ENCODE results near the gene WDHD1.
A peak's percentile ranks its signal among the peaks of the same experiment; 100 is the strongest.
"Not testable (repeated sequence)": the region's sequence is repeated elsewhere in the genome, so short reads cannot be mapped to it uniquely, and the experiment has no call there.

The WDHD1 gene, protein sequence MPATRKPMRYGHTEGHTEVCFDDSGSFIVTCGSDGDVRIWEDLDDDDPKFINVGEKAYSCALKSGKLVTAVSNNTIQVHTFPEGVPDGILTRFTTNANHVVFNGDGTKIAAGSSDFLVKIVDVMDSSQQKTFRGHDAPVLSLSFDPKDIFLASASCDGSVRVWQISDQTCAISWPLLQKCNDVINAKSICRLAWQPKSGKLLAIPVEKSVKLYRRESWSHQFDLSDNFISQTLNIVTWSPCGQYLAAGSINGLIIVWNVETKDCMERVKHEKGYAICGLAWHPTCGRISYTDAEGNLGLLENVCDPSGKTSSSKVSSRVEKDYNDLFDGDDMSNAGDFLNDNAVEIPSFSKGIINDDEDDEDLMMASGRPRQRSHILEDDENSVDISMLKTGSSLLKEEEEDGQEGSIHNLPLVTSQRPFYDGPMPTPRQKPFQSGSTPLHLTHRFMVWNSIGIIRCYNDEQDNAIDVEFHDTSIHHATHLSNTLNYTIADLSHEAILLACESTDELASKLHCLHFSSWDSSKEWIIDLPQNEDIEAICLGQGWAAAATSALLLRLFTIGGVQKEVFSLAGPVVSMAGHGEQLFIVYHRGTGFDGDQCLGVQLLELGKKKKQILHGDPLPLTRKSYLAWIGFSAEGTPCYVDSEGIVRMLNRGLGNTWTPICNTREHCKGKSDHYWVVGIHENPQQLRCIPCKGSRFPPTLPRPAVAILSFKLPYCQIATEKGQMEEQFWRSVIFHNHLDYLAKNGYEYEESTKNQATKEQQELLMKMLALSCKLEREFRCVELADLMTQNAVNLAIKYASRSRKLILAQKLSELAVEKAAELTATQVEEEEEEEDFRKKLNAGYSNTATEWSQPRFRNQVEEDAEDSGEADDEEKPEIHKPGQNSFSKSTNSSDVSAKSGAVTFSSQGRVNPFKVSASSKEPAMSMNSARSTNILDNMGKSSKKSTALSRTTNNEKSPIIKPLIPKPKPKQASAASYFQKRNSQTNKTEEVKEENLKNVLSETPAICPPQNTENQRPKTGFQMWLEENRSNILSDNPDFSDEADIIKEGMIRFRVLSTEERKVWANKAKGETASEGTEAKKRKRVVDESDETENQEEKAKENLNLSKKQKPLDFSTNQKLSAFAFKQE

DNA sequence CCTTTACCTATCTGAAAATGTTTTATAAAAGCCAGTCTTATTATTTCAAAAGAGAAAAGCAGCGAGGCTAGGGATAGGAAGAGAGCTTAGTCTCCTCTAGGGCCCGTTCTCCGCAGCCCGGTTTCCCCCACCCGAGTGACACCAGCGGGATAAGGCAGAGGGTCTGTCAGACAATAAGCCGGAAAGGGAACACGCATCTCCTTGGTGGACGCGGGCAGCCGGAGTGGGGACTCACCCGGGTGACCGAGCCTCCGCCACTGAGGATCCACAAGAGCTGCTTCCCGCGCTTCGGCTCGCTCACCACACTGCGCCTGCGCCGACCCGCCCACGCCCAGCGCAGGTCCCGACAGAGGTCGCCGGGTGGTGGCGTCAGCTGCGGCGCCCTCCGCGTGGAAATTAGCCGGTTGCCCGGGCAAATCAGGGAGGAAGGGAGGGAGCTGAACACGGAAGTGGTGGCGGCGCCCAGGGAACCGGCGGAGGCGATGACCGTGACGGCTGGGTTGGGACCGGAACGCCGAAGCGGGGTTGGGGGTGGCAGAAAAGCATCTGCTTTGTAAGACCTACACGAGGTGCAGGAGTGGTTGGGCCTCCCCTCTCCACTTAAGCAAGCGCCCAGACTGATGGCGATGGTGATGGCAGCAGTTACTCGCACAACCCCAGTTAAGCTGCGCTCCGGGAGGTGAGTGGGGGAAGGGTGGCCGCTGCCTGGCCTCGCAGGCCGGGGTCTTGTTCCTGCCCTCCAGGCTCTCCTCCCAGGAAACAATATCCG lies at the start of gene WDHD1, which contains the start of gene SOCS4:
WDHD1 (minus strand) TSS at position 307 of the 769 bp plus-strand sequence. CDS start 312 bp downstream, outside the sequence.
SOCS4 (plus strand) TSS at position 444 of the 769 bp plus-strand sequence. CDS start 15,806 bp downstream, outside the sequence.
- peak; percentile 95 to 99 for DNase-seq

GRCh38 chr14:55075628-55076175 lies 48.8 kb upstream of the WDHD1 start:
- no peak for DNase-seq

DNA sequence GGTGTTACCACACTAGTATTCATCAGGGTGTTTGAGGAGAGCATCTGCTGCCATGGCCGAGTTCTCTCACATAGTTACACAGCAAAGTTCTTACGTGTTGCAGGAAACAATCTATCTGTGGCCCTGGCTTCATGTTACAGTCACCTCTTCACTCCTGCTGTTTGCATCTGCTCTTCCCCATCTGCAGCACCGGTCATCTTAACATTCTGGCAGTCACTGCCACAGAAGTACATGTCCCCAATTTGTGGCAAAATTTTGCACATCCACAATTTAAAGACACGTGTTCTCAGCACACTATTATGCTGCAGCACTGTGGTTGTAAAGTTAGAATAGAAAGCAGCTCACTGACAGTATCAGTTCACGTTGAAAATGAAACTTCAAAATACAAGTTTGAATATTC lies 47.8 kb upstream of the WDHD1 start:
- no peak for DNase-seq

DNA sequence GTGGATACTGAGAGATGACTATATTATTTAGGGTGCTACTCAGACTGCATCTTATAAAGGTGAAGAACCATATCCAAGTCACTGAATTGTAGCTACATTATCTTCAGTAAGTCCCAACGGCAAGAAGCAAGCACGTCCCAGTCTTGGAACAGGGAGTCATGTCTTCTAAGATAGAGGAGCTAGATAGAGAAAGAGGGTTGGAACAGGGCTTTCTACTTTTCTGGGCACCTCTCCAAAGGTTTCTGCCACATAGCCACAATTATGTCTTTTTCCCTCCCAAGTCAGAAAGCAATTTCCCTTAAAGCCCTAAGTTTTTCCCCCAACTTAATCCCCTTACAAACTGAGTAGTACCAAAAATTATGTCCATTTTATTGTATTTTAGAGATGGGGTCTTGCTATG lies 47.0 kb upstream of the WDHD1 start:
- no peak for DNase-seq

- DNase-seq: peak in 1 of 2 experiments; percentile 5
These were observed 45.2 kb upstream of the WDHD1 start for GRCh38 chr14:55071870-55072640.

GRCh38 chr14:55070981-55071411 lies 44.1 kb upstream of the WDHD1 start:
- no peak for DNase-seq

DNA sequence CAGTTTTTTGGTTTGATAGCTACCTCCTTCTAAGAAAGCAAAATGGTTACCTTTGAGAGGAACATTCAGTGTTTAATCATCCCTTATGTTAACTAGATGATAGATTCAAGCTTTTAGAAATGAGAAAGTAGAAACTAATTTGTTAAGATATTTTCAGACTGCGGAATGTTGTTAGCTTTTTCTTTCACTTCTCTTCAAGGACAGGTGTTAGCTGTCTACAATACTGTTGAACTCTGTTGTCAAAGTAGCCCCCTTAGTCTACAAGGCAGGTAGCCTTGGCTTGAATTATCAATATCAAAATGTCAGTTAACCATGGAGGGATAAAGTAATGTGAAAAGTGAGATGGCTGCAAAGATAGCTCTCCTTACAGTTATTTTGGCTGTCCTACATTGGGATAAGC lies 39.3 kb upstream of the WDHD1 start:
- DNase-seq: no peak

DNA sequence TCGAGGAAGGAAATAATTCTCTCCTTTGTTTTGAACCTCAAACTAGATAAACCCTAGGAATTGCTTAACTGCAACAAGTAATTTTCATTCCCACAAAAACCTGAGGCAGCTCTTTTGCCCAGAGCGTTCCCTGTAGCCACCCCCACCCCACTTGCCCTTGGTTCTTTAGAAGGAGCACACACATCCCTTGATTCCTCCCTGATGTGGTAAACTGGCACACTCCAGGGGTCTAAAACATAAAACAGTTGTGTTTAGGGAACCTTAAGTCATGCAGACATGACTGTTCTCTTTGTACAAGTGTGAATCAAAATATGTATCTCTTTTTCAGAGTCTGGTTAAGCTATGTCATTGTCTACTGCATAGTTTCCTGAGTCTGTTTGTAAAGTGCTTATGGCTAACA lies 38.5 kb upstream of the WDHD1 start:
- no peak for DNase-seq

DNA sequence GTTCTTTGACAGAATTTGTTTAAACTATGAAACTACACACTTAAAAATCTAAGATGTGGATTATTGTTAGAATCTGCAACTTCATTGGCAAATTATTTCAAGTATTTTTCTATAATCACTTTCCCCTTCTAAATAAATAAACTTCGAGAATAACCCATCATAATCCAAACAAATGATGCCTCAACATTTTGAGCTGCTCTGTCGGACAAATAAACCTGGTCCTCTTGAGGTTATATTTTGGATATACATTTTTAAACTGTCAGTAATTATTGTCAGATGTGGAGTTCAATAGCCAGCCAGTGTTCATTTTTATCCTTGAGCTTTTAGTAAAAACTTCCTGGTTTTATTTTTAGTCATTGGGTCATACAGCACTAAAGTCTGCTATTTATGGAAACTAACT lies 38.0 kb upstream of the WDHD1 start:
- DNase-seq: not testable (repeated sequence)

DNA sequence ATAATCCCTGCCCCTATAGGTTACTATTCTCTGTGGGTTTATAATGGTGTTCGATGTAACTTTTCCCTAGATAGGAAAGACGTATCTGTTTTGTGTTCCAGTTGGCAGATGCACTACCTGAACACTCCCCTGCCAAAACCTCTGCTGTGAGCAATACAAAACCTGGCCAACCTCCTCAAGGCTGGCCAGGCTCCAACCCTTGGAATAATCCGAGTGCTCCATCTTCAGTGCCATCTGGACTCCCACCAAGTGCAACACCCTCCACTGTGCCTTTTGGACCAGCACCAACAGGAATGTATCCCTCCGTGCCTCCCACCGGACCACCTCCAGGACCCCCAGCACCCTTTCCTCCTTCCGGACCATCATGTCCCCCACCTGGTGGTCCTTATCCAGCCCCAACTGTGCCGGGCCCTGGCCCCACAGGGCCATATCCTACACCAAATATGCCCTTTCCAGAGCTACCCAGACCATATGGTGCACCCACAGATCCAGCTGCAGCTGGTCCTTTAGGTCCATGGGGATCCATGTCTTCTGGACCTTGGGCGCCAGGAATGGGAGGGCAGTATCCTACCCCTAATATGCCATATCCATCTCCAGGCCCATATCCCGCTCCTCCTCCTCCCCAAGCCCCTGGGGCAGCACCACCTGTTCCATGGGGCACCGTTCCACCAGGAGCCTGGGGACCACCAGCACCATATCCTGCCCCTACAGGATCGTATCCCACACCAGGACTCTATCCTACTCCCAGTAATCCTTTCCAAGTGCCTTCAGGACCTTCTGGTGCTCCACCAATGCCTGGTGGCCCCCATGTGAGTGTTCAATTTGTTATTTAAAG lies 35.8 kb upstream of the WDHD1 start:
- DNase-seq: no peak

DNA sequence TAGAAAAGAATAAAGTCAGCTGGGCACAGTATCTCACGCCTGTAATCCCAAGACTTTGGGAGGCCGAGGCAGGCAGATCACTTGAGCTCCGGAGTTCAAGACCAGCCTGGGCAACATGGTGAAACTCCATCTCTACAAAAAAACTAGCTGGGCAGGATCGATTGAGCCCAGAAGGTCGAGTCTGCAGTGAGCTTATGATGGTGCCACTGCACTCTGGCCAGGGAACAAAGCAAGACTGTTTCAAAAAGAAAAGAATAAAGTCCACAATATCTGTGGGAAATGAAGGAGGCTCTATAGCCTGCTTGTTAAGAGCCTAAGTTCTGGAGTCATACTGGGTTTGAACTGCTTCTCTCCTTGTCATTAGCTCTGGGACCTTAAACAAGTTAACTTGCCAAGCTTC lies 32.4 kb upstream of the WDHD1 start:
- DNase-seq: no peak

DNA sequence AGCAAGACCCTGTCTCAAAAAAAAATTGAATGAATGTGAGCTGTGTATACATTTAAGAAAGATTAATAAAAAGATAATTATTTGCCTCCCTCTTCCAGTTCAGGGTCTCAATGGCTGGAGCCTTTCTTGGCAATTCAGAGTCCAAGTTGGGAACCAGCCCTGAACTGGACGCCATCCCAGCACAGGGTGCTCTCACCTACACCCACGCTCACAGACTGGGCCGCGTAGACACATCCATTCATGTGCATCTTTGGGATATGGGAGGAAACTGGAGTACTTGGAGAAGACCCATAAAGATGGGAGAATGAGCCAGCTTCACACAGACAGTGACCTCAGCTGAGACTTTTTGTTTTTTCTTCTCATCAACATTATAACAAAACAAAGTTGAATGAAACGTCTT lies 31.0 kb upstream of the WDHD1 start:
- no peak for DNase-seq

- DNase-seq: no peak
These were observed 27.2 kb upstream of the WDHD1 start for GRCh38 chr14:55054098-55054497.

- no peak for DNase-seq
These were observed 26.6 kb upstream of the WDHD1 start for GRCh38 chr14:55053500-55053899.

DNA sequence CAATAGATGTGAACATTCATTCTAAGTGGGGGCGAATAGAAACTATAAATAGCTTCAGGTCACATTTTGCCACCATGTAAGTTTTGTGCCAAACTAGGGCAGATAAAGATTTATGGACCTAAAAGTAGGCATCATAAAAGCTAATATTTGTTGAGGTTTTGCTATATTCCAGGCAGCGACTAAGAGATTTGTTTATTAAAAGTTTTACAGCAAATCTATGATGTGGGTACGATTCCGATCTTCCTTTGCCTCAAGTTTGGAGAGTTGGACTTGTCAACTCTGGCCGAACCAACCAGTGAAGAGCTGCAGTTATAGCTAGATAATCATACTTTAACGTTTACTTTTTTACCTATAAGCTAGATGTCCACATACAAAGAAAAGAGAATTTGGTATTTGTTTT lies 26.1 kb upstream of the WDHD1 start:
- DNase-seq: no peak

- no peak for DNase-seq
These were observed 25.5 kb upstream of the WDHD1 start for GRCh38 chr14:55052269-55052930.

DNA sequence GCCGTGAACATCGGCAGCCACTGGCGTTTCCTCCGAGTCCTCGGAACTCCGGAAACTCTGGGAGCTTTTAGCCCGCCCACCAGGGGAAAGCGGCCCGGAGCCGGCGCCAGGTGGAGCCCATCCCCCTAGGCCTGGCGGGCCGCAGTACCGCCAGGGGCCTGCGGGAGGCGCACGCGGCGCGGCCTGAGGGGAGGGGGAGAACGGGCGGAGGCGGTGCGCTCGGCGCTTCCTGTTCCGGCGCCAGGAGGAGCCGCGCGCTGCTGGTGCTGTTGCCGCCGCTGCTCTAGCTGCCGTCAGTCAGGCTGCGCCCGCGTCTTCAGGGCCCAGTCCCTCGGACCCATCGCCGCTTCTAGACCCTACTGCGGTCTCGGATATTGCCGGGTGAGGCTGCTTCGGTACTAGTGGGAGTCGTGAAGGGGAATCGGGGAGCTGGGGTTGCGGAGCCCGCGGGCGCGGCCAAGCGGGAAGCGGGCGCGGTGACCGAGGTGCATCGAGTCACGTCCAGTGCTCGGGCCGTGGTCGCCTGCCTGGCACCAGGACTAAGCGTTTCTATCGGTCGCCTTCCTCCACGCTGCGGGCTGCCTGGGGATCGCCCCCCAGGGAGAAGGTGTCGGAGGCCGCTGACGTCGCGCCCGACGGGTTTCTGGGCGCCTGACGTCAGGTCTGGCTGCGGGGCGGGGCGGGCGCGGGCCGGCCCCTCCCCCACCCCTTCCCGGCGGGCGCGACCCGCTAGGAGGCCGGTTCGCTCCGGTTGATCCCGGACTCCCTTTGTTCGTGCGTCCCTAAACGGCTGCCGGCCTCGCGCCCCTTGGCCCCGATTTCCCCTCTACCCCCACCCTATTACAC lies 24.7 kb upstream of the WDHD1 start, which contains the start of gene MAPK1IP1L:
MAPK1IP1L (plus strand) TSS at position 225 of the 846 bp plus-strand sequence. CDS start 10,037 bp downstream, outside the sequence.
- peak; percentile 86 to 89 for DNase-seq

- no peak for DNase-seq
These were observed 24.2 kb upstream of the WDHD1 start for GRCh38 chr14:55051165-55051422.

- DNase-seq: no peak
These were observed 22.1 kb upstream of the WDHD1 start for GRCh38 chr14:55048900-55049436.

All from stimulated activated CD4-positive, alpha-beta T cell treated with anti-CD3 and anti-CD28 coated beads, Interleukin-4, amount 100 ng/mL, for 4 hours (primary cell).